ENCODE results near the gene ALDH18A1.
"Not testable (repeated sequence)": the region's sequence is repeated elsewhere in the genome, so short reads cannot be mapped to it uniquely, and the experiment has no call there.

ALDH18A1 gene

DNA sequence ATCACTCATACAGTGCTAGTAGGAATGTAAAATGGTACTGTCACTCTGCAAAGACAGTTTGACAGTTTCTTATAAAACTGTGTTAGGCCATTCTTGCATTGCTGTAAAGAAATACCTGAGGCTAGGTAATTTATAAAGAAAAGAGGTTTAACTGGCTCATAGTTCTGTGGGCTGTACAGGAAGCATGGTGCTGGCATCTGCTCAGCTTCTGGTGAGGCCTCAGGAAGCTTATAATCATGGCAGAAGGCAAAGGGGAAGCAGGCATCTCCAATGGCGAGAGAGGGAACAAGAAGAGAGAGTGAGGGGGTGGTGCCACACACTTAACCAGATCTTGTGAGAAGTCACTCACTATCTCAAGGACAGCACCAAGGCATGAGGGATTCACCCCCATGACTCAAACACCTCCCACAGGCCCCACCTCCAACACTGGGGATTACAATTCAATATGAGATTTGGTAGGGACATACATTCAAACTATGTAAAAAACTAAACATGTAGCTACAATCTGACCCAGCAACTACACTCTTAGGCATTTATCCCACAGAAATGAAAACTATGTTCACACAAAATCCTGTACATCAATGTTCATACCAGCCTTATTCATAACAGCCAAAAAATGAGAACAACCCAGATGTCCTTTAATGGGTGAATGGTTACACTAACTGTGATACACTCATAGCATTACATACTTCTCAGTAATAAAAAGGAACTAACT is 5.0 kb downstream of the ALDH18A1 start:
- in situ Hi-C loops (cut with MboI; ENCODE audit: low sequenced_read_pairs): no loop called here

DNA sequence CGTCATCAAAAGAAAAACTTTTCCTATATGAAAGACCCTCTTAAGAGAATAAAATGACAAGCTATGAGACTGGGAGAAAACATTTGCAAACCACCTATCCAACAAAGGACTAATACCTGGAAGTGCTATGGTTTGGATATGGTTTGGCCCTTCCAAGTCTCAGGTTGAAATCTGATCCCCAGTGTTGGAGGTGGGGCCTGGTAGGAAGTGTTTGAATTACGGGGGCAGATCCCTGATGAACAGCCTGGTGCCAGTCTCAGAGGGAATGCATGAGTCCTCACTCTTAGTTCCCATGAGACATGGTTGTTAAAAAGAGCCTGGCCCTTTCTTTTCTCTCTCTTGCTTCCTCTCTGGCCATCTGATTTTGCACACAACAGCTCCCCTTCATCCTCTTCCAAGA is 6.3 kb downstream of the ALDH18A1 start:
- in situ Hi-C loops (cut with MboI; ENCODE audit: low sequenced_read_pairs): no loop called here

DNA sequence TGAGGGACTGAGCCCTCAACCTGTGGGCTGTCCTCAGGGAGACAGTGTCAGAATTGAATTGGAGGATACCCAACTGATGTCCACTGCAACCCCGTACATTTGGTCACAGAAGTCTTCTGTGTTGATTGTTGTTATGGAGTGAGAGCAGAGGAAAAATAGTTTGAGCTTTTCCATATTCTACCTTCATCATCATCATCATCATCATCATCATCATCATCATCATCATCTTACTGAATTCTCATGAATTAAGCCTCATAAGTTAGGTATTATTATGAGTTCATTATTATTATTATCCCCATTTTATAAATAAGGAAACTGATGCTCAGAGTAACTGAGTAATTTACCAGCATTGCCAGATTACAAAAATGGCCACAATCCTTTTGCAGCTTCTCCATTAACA is 8.4 kb downstream of the ALDH18A1 start:
- in situ Hi-C loops (cut with MboI; ENCODE audit: low sequenced_read_pairs): no loop called here

DNA sequence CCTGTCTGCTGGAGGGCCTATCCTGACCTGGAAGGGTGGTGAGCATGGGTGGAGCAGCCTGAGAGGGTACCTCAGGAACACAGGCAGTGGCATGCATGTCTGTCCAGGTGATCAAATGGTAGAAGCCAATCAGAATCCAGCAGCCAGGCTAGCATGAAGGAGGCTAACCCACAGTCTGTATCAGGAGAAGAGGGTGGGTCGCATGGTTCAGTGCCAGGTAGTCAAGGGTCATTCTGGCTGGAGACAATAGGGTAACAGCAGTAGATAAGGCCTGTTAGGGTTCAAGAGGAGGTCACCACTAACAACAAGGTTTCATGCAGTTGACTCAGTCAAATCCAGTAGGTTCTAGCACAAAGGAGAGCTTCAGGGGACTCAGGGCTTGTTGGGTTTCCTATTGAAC is 10.4 kb downstream of the ALDH18A1 start:
- in situ Hi-C loops (cut with MboI; ENCODE audit: low sequenced_read_pairs): no loop called here

DNA sequence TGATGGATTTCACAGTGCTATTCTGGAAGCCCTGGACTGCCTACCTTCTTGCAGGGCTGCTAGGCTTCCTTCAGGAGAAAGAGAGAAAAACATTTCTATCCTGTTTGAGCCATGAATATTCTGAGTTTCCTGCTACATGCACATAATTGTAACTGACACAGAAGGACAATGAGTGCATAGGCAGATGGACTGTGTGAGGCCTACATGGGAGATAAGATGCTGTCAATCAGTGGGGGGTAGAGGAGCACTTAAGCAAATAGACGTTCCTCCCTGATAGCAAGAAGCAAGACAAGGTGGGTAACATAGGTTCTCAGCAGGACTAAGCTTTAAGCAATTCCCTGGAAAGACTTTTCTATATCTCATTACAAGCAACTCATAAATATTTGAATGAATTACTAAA is 11.6 kb downstream of the ALDH18A1 start:
- in situ Hi-C loops (cut with MboI; ENCODE audit: low sequenced_read_pairs): no loop called here

DNA sequence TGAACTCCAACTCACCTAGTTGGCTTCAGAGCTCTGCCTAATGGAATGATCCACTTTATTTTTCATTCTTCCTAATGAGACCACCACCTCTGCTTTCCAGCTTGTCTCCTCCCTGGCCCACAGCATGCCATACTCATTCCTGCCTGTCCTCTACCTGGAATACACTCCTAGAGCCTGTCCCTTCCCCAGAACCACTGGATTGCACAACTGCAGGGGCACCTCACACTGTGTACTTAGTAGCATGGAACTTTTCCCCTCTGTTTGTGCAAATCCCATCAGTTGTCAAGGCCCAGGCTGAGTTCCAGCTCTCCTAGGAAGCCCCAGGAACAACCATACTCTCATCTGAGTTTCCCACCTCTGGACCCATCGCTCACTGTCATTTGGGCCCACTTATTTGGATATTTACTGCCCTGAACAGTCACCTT is 15.6 kb downstream of the ALDH18A1 start:
- in situ Hi-C loops (cut with MboI; ENCODE audit: low sequenced_read_pairs): no loop called here

DNA sequence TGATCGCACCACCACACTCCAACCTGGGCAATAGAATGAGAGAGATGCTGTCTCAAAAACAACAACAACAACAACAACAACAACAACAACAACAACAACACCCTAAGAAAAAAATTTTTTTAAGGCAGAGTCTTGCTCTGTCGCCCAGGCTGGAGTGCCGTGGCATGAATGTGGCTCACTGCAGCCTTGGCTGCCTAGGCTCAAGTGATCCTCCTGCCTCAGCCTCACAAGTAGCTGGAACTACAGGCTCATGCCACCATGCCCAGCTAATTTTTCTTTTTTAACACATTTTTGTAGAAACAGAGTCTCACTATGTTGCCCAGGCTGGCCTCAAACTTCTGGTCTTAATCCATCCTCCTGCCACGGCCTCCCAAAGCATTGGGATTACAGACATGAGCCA is 18.6 kb downstream of the ALDH18A1 start:
- in situ Hi-C loops (cut with MboI; ENCODE audit: low sequenced_read_pairs): no loop called here

DNA sequence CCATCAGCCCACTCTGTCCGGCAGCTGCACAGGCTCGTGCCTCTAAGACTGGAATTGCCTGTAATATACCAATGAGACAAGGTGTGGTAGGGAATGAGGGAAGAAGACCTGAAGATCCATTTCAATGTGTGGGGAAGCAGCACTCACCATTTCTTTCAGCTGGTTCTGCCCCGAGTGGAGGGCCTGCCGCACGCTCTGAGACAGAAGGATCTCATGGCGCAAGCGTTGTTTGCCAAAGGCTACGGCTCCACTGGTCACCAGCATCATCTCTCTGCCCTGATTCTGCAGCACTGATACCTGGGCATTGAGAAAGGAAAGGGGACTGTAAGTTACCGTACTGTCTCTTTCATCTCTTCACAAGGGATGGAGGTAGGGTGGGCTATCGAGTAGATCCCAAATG is 19.4 kb downstream of the ALDH18A1 start:
- in situ Hi-C loops (cut with MboI; ENCODE audit: low sequenced_read_pairs): no loop called here

DNA sequence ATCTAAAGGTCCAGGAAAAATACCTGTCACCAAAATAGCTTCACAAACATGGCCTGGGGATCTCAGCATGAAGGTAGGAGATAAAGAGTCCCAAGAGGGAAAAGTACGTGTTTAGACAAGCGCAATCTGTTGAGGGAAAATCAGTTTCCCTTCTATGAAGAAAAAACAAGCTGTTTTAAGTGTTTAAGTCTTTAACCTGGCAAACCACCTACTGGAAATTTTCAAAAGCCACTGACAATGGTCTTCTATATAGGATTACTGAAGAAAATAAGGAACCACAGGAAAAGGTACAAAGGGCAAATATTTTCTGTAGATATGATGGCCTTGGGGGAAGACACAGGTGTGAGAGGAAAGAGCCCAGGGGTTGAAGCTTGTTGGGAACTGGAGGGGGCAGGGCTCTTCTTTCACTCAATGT is 21.2 kb downstream of the ALDH18A1 start:
- in situ Hi-C loops (cut with MboI; ENCODE audit: low sequenced_read_pairs): no loop called here

DNA sequence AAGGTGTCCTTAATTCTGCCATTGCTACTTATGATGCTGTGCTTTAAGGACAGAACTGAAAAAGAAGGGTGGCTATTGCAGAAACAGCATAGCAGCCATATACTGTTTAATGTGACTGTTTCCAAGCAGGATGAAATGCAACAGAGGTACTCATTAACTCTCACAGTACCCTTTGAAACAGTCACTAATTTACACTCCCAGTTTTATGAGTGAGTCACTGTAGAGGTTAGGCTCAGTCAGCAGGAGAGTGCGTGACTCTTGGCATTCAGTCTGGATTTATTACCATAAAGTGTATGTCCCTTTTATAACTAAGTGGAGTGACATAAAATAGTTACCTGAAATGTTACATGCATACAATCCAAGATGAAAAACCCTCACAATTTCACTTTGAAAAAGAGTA is 27.7 kb downstream of the ALDH18A1 start:
- in situ Hi-C loops (cut with MboI; ENCODE audit: low sequenced_read_pairs): no loop called here

DNA sequence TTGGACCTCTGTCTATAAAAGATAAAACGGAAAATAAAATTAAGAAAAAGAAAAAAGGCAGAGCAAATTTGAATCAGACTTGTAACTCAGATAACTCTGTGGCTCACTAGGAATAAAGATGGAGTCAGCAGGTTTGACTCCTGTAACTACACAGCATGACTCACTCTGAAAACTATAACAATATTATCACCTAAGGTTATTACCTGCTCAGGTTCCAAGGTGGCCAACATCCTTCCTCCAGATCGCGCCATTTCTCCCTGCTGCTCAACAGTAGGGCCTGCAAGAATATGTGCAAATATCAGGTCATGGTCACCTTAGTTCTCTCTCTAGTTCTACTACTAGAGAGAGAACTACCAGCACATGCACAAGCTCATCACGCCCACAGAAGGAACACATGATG is 30.0 kb downstream of the ALDH18A1 start:
- in situ Hi-C loops (cut with MboI; ENCODE audit: low sequenced_read_pairs): no loop called here

DNA sequence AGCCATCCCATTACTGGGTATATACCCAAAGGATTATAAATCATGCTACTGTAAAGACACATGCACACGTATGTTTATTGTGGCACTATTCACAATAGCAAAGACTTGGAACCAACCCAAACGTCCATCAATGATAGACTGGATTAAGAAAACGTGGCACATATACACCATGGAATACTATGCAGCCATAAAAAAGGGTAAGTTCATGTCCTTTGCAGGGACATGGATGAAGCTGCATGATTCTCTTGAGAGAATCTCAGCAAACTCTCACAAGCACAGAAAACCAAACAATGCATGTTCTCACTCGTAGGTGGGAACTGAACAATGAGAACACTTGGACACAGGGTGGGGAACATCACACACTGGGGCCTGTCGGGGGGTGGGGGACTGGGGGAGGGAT is 36.1 kb downstream of the ALDH18A1 start:
- in situ Hi-C loops (cut with MboI; ENCODE audit: low sequenced_read_pairs): not testable (repeated sequence)

DNA sequence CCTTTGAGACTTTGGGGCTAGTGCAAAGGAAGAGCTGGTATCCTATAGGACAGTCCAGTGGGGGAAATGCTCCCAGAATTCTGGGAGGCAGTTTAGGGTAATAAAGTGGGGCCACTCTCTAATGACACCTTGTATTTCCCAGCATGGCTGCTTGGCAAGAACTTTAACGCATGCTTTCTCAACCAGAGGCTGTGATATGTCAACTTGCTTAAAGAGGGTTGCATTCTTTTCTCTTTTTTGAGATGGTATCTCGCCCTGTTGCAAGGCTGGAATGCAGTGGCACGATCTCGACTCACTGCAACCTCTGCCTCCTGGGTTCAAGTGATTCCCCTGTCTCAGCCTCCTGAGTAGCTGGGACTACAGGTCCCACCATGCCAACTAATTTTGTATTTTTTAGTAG is 38.4 kb downstream of the ALDH18A1 start:
- in situ Hi-C loops (cut with MboI; ENCODE audit: low sequenced_read_pairs): no loop called here

DNA sequence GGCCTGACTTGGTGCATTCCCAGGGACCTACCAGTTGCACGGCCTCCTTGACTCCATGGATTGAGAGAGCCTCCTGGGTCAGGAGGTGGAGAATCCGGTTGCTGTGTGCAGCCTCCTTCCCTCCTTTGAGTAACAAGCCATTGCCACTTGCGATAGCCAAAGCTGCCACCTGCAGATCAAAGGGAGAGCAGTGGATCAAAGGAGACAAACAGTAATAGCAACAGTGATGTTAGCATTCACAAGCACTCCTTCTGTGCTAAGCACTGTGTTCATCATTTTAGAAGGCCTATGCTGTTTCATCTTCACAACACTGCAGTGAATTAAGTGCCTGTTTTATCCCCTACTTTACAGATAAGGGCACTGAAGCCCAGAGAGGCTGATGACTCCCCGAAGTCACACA is 40.1 kb downstream of the ALDH18A1 start:
- in situ Hi-C loops (cut with MboI; ENCODE audit: low sequenced_read_pairs): no loop called here

DNA sequence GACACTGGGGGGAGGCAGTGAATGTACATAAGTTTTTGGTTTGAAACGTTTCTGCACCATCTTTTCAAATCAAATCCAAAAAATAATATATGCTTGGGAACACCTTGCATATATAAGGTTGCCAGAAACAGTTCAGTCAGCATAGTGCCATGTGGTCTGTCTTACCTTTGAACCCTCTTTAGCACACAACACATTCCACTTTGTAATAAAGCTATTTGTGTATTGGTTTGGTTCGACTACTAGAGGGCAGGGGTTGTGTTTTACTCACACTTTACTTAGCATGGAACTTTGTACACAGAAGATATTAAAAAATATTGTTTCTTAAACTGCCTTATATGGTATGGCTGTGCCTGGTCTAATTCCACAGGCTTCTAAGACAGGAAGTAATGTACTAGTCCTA is 43.2 kb downstream of the ALDH18A1 start:
- in situ Hi-C loops (cut with MboI; ENCODE audit: low sequenced_read_pairs): no loop called here

DNA sequence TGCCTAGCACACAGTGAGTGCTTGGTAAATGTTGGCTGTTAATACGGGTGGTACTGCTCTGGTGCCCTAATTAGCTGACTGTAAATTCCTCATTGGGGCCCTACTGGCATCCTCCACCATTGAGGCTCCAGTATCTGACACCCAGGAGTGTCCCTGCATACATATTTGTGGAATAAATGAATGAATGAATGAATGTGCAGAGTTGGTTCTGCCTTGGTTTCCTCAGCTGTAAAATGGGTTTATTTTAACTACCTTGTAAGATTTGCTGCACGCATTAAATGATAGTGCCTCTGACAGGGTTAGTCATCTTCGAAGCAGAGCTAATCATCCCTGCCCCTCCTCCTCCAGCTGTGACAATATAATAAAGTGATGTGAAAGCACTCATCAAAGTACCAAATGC is 45.8 kb downstream of the ALDH18A1 start:
- in situ Hi-C loops (cut with MboI; ENCODE audit: low sequenced_read_pairs): no loop called here

DNA sequence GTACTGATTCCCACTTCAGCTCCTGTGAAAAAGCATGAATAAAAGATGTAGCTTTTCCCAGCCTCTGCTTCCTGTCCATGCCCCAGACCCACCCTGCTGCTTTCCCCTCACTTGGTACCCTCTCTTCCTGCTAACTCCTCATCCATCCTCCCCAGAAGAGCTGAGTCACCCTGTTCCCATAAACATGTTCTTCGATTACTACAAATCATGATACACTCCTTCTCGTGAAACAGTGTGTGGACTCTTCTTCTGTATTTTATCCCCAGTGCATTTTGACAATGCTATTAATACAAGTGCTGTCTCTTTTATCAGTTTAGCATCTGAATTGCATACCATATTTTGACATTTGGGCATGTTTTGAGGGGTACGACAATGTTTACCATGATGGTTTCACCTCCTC is 49.6 kb downstream of the ALDH18A1 start:
- in situ Hi-C loops (cut with MboI; ENCODE audit: low sequenced_read_pairs): no loop called here

DNA sequence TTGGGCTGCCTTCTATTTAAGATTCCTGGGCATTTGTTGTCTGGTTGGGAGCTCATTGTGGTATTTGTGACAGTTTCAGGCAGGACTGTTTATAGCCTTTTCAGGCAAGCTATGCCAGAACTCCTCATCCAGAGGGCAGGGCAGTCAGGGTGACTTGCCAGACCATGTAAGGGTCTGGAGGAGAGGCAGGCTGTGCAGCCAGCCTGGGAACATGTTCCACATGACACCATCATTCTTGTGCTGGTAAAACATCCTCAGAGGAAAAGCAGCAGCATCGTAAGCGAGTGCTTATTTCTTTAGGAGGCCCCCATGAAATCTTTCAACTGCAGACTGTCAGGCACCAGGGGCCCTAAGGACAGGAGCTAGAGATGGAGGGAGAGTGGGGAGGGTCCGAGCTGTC is 51.3 kb downstream of the ALDH18A1 start:
- in situ Hi-C loops (cut with MboI; ENCODE audit: low sequenced_read_pairs): no loop called here

DNA sequence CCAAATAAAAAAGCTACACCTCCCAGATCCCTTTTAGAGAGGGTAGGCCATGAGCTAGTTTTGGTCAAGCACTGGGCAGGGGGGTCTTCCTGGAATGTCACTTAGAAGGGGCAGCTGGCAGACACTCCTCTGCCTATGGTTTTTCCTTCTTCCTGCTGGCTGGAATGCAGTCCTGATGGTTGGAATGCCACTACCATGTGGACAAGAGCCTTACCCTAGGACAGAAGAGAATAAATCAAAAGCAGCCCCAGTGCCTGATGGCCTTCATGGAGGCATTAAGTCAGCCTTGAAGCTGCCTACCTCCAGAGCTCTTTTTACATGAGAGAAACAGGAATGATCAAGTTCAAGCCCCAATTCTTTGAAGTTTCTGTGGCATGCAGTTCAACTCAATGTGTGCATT is 51.9 kb downstream of the ALDH18A1 start:
- in situ Hi-C loops (cut with MboI; ENCODE audit: low sequenced_read_pairs): no loop called here

DNA sequence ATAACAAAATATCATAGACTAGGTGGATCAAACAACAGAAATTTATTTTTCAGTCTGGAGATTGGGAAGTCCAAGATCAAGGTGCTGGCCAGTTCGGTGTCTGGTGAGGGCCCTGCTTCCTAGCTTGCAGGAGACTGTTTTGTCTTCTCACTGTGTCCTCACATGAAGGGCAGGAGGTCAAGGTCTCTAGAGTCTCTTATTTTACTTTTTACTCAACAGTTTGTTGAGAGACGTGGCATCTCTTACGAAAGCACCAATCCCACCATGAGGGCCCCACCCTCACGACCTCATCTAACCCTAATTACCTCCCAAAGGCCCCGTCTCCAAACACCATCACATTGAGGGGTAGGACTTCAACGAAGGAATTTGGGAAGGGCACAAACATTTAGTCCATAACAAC is 54.1 kb downstream of the ALDH18A1 start:
- in situ Hi-C loops (cut with MboI; ENCODE audit: low sequenced_read_pairs): no loop called here

DNA sequence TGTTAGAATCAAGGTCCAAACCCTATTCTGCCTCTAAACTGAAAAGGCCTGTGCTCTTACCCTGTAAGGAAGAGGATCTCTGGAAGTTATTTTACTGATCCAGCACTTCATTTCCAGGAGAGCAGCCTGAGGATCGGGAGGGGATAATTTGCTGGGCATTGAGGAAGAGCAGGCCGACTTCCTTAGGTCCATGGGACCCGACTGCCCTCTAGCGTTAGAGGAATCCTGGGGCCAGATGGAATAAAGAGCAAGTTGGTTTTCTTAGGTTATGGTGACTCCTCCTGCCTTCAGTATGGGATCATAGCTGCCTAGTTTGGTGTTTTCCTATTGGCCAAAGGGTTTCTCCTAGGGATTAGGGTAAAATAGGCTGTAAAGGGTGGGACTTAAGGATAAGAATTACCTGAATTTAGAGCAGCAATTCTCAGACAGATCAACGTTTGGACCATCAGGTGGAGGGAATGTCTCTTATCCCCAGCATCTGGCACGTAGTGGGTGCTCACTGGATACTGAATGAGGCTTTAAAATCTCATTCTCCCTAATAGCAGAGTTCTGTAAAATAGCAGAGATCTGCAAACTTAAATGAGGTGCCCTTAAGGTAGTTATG is 55.3 kb downstream of the ALDH18A1 start:
- in situ Hi-C loops (cut with MboI; ENCODE audit: low sequenced_read_pairs): no loop called here

DNA sequence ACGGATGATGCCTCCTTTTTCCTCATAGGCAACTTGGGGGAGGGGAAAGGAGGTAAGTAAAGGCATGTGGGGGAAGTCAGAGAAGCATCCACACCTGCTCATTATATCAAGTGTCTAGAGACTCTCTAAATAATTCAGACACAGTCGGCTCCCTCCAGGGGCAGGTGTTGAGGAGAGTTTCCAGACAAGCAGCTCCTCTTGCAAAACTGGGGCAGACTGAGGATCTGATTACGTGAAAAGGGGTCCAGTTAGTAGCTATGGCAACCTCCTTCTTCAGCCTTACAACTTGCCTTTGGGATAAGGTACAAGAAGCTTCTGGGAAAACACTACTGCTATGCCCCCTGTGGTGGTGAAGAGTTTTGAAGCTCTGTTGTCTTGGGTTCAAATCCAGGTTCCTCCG is 56.4 kb downstream of the ALDH18A1 start:
- in situ Hi-C loops (cut with MboI; ENCODE audit: low sequenced_read_pairs): no loop called here

DNA sequence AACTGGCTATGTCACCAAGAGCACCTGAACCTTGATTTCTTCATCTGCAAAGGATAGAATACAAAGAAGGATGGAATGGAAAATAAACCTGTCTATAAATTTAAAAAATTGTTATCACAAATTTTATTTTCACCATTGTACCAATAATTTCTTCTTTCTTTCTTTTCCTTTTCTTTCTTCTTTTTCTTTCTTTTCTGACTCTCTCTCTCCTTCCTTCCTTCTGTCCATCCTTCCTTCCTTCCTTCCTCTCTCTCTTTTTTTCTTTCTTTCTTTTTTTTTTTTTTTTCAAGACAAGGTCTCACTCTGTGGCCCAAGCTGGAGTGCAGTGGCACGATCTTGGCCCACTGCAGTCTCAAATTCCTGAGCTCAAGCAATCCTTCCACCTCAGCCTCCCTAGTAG is 58.7 kb downstream of the ALDH18A1 start:
- in situ Hi-C loops (cut with MboI; ENCODE audit: low sequenced_read_pairs): no loop called here

Data from hTERT RPE-1 (cell line).